ENCODE results near the gene CACNA1E. TPM values are rescaled to one million over a fixed set of nuclear protein-coding genes. Genes with fewer than 3 reads are reported as not detected.

Gene CACNA1E
- total and polyA plus RNA-seq, 5 donors from 2014 or later = not detected

DNA sequence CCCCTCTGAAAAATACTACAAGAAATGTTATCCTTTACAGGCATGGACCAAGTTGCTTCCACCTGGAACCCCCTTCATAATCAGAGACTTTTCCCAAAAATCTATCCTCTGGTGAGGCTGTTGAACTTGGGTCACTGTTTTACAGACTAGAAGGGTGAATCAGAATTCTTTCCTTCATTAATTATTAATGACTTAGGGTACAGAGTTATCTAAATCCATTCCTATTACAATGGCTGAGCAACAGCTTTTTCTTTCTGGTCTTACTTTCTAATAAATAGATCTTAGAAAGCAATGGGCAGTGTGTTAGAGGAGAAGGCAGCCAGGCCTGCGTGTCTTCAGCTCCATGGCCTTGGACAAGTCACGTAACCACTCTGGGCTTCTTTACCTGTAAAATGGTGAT is 294.0 kb downstream of the CACNA1E start:
- no peak overlapping the region for H3K27ac Mint-ChIP-seq
- H3K27me3 Mint-ChIP-seq = no peaks in the 10 kb centered on the region
- DNase-seq = no peak
- Histone ChIP-seq H3K4me3 (ENCODE audit: low read depth, low read length) (no peak overlapping the region), H3K4me1 (ENCODE audit: control insufficient read depth, insufficient read depth, low read length, poor library complexity, severe bottlenecking) (no peaks in the 10 kb centered on the region), H3K36me3 (ENCODE audit: control insufficient read depth, insufficient read depth, low read length) (no peaks in the 10 kb centered on the region), H3K9me3 (ENCODE audit: control insufficient read depth in 2 of 2, low read length in 2 of 2) (no peaks in the 10 kb centered on the region), H3K27ac (ENCODE audit: insufficient read depth, low read length, poor library complexity, severe bottlenecking) (no peak overlapping the region), H3K27me3 (ENCODE audit: control insufficient read depth, insufficient read depth, low read length) (no peaks in the 10 kb centered on the region)
- ATAC-seq (ENCODE audit: low read depth in 2 of 2) = no peak
- H3K36me3 Mint-ChIP-seq = no peaks in the 10 kb centered on the region
- H3K4me1 Mint-ChIP-seq = no peaks in the 10 kb centered on the region
- H3K4me3 Mint-ChIP-seq = no peak overlapping the region
- H3K9me3 Mint-ChIP-seq = no peaks in the 10 kb centered on the region

DNA sequence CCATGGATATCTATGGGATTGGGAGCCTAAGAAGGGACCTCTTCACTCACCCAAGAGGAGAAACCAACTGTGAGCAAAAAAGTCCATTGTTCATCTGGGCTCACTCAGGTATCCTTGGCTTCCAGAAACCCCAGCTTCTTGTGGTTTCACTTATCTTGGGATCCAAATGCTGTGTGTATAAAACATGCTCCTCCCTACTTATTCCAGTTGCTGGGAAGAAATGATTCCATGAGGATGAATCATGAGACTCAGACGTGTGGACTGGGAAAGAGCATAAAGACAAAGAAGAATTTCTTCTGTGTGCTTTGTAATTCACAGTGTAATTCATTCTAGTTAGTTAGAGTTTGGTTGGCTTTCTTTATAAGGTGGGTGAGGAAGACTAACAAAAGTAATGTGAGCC is 294.5 kb downstream of the CACNA1E start:
- H3K4me3 Mint-ChIP-seq = no peak overlapping the region
- H3K27ac ChIP-seq (ENCODE audit: insufficient read depth, low read length, poor library complexity, severe bottlenecking) = no peak overlapping the region
- no peaks in the 10 kb centered on the region for H3K36me3 Mint-ChIP-seq
- H3K27me3 ChIP-seq (ENCODE audit: control insufficient read depth, insufficient read depth, low read length) = no peaks in the 10 kb centered on the region
- DNase-seq (no peak), ATAC-seq (ENCODE audit: low read depth in 2 of 2) (no peak)
- no peaks in the 10 kb centered on the region for H3K9me3 ChIP-seq (ENCODE audit: control insufficient read depth in 2 of 2, low read length in 2 of 2)
- H3K27me3 Mint-ChIP-seq = no peaks in the 10 kb centered on the region
- no peaks in the 10 kb centered on the region for H3K36me3 ChIP-seq (ENCODE audit: control insufficient read depth, insufficient read depth, low read length)
- no peak overlapping the region for H3K27ac Mint-ChIP-seq
- no peaks in the 10 kb centered on the region for H3K9me3 Mint-ChIP-seq
- no peak overlapping the region for H3K4me3 ChIP-seq (ENCODE audit: low read depth, low read length)
- no peaks in the 10 kb centered on the region for H3K4me1 ChIP-seq (ENCODE audit: control insufficient read depth, insufficient read depth, low read length, poor library complexity, severe bottlenecking)
- H3K4me1 Mint-ChIP-seq = no peaks in the 10 kb centered on the region

DNA sequence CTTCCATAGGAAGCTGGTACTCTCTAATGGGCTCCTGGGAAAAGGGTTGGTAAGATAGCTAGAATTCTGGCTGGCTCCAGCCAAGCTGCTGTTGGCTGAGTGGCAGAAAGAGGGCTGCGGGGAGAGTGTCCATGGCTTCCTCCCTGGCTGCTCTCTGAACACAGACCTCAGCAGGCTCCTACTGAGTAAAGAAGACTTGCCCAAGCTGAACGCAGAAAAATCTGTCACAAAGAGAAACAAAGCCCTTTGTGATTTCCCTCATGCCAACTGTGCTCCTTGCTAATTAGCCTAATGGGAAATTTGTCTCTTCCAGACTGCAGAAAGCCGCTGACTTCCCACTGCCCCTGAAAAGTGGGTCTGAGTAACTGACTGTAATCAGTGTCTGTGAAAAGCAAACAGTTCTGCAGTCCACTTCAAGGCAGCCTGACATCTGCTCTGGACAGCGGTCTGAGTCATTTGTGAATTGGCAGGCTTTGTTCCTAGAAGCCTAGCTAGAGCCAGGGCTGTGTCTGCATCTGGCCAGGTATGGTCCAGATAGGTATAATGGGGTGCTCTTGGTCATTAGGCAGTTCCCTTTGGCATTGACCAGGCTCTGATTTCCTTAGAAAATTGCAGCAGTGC is 295.4 kb downstream of the CACNA1E start:
- Mint-ChIP-seq H3K27ac (no peak overlapping the region), H3K27me3 (no peaks in the 10 kb centered on the region), H3K36me3 (no peaks in the 10 kb centered on the region), H3K4me3 (no peak overlapping the region), H3K4me1 (no peaks in the 10 kb centered on the region), H3K9me3 (no peaks in the 10 kb centered on the region)
- Histone ChIP-seq H3K9me3 (ENCODE audit: control insufficient read depth in 2 of 2, low read length in 2 of 2) (no peaks in the 10 kb centered on the region), H3K36me3 (ENCODE audit: control insufficient read depth, insufficient read depth, low read length) (no peaks in the 10 kb centered on the region), H3K27me3 (ENCODE audit: control insufficient read depth, insufficient read depth, low read length) (no peaks in the 10 kb centered on the region), H3K4me1 (ENCODE audit: control insufficient read depth, insufficient read depth, low read length, poor library complexity, severe bottlenecking) (no peaks in the 10 kb centered on the region), H3K4me3 (ENCODE audit: low read depth, low read length) (no peak overlapping the region), H3K27ac (ENCODE audit: insufficient read depth, low read length, poor library complexity, severe bottlenecking) (no peak overlapping the region)
- DNase-seq = no peak
- ATAC-seq (ENCODE audit: low read depth in 2 of 2) = no peak

DNA sequence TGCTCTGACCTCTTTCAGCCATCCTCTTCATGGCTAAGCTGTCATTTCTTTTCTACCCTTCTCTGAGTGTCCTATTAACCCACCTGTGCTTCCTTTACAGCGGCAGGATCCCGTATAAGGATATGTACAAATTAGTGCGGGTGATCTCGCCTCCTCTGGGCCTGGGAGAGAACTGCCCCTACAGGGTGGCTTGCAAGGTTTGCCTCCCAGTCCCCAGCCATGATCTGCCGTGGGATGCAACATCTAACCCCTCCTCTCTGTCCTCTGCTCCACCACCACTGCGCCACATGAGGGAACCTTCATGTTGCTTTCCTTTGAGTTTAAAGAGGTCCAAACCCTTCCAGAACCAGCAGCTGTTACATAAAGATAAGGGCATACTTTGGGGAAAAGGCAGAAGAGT is 296.0 kb downstream of the CACNA1E start:
- no peaks in the 10 kb centered on the region for H3K27me3 Mint-ChIP-seq
- Histone ChIP-seq H3K4me3 (ENCODE audit: low read depth, low read length) (no peak overlapping the region), H3K4me1 (ENCODE audit: control insufficient read depth, insufficient read depth, low read length, poor library complexity, severe bottlenecking) (no peaks in the 10 kb centered on the region), H3K27me3 (ENCODE audit: control insufficient read depth, insufficient read depth, low read length) (no peaks in the 10 kb centered on the region), H3K27ac (ENCODE audit: insufficient read depth, low read length, poor library complexity, severe bottlenecking) (no peak overlapping the region), H3K36me3 (ENCODE audit: control insufficient read depth, insufficient read depth, low read length) (no peaks in the 10 kb centered on the region), H3K9me3 (ENCODE audit: control insufficient read depth in 2 of 2, low read length in 2 of 2) (no peaks in the 10 kb centered on the region)
- H3K27ac Mint-ChIP-seq = no peak overlapping the region
- no peaks in the 10 kb centered on the region for H3K4me1 Mint-ChIP-seq
- ATAC-seq (ENCODE audit: low read depth in 2 of 2) (no peak), DNase-seq (no peak)
- H3K9me3 Mint-ChIP-seq = no peaks in the 10 kb centered on the region
- no peak overlapping the region for H3K4me3 Mint-ChIP-seq
- H3K36me3 Mint-ChIP-seq = no peaks in the 10 kb centered on the region

DNA sequence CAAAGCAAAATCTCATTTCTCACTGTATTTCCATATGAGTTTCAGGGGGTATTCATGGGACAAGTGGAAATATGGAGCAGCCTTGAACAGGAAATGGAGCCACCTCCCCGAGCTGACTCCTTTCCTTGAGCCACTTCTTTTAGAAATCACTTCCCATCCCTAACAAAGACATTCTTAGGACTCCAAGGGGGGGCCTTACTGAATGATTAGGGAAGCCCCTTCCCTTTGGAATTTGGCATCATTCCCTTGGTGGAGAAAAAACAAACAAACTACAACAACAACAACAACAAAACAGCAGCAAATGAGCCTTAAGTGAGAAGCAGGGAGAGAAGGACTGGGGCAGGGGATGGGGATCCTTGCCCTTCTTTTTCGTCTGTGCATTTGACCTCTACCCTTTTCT is 299.9 kb downstream of the CACNA1E start:
- no peak overlapping the region for H3K27ac Mint-ChIP-seq
- Histone ChIP-seq H3K4me3 (ENCODE audit: low read depth, low read length) (no peak overlapping the region), H3K27me3 (ENCODE audit: control insufficient read depth, insufficient read depth, low read length) (no peaks in the 10 kb centered on the region), H3K27ac (ENCODE audit: insufficient read depth, low read length, poor library complexity, severe bottlenecking) (no peak overlapping the region), H3K36me3 (ENCODE audit: control insufficient read depth, insufficient read depth, low read length) (no peaks in the 10 kb centered on the region), H3K4me1 (ENCODE audit: control insufficient read depth, insufficient read depth, low read length, poor library complexity, severe bottlenecking) (no peaks in the 10 kb centered on the region), H3K9me3 (ENCODE audit: control insufficient read depth in 2 of 2, low read length in 2 of 2) (no peaks in the 10 kb centered on the region)
- no peaks in the 10 kb centered on the region for H3K9me3 Mint-ChIP-seq
- no peak overlapping the region for H3K4me3 Mint-ChIP-seq
- H3K36me3 Mint-ChIP-seq = no peaks in the 10 kb centered on the region
- H3K4me1 Mint-ChIP-seq = no peaks in the 10 kb centered on the region
- H3K27me3 Mint-ChIP-seq = peaks cover 2% of the 10 kb centered on the region
- DNase-seq = no peak
- no peak for ATAC-seq (ENCODE audit: low read depth in 2 of 2)

DNA sequence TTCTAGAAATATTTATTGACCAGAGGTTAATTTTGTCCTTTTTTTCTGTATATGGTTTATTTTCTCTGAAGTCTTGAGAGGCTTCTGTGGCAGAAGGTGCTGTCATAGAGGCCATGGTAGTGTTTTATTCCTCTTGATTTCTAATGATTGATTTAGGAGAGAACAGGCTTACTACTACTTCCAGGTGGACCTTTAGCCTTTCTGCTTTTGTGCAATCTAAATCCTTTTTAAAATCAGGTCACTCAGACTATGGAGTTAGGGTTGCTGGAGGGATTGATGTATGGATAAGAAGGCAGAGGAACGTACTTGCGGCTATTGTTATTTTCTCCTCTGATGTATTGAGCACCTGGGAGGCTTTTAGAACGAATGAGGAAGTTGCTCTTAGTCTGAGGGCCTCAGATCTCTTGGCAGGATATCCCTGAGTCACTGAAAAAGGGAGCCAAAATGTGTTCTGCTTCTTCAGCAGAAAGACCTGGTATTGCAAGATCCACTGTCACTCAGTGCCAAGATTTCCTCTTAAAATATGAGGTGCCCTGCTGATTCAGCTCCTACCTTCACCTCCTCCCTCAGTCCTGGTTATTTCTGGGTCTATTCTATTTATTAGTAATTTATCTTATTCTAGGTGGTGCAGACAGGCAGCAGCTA is 300.8 kb downstream of the CACNA1E start:
- no peaks in the 10 kb centered on the region for H3K36me3 Mint-ChIP-seq
- H3K27ac ChIP-seq (ENCODE audit: insufficient read depth, low read length, poor library complexity, severe bottlenecking) = no peak overlapping the region
- no peaks in the 10 kb centered on the region for H3K4me1 Mint-ChIP-seq

DNA sequence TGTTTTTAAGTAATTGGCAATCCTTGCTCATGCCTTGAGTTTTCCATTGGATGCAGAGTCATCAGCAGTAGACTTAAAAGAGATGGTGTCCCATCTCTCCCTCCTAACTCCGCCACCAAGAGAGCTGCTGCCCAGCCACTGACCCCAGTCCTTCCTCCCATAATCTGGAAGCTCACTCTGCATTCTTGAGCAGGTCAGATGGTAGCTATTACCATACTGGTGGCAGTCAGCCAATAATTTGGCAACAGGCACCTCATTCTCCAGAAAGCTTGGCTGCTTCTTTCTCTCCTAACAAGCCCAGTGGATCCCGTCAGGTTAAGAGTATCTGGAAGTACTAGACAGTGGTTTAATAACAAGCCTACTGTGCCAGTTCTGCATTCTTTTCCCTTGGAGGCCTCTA is 306.1 kb downstream of the CACNA1E start:
- no peaks in the 10 kb centered on the region for H3K27me3 ChIP-seq (ENCODE audit: control insufficient read depth, insufficient read depth, low read length)
- peaks cover 0 to 2% (median 0%) of the 10 kb centered on the region in 4 donors for H3K4me1 Mint-ChIP-seq
- no peaks in the 10 kb centered on the region for H3K9me3 ChIP-seq (ENCODE audit: control insufficient read depth in 2 of 2, low read length in 2 of 2)
- no peak overlapping the region for H3K4me3 ChIP-seq (ENCODE audit: low read depth, low read length)
- H3K27me3 Mint-ChIP-seq = peaks cover 4% of the 10 kb centered on the region
- no peaks in the 10 kb centered on the region for H3K4me1 ChIP-seq (ENCODE audit: control insufficient read depth, insufficient read depth, low read length, poor library complexity, severe bottlenecking)
- H3K4me3 Mint-ChIP-seq = no peak overlapping the region
- no peak for ATAC-seq (ENCODE audit: low read depth in 2 of 2)
- H3K36me3 Mint-ChIP-seq = no peaks in the 10 kb centered on the region
- H3K27ac ChIP-seq (ENCODE audit: insufficient read depth, low read length, poor library complexity, severe bottlenecking) = no peak overlapping the region
- peaks cover 0 to 2% (median 0%) of the 10 kb centered on the region in 7 donors for H3K9me3 Mint-ChIP-seq
- DNase-seq = no peak
- H3K27ac Mint-ChIP-seq = no peak overlapping the region
- no peaks in the 10 kb centered on the region for H3K36me3 ChIP-seq (ENCODE audit: control insufficient read depth, insufficient read depth, low read length)

More for the DNA sequence above, 300.8 kb downstream of the CACNA1E start:
- no peaks in the 10 kb centered on the region for H3K4me1 ChIP-seq (ENCODE audit: control insufficient read depth, insufficient read depth, low read length, poor library complexity, severe bottlenecking)
- H3K27me3 ChIP-seq (ENCODE audit: control insufficient read depth, insufficient read depth, low read length) = no peaks in the 10 kb centered on the region
- ATAC-seq (ENCODE audit: low read depth in 2 of 2) (no peak), DNase-seq (no peak)
- H3K27me3 Mint-ChIP-seq = peaks cover 4% of the 10 kb centered on the region
- H3K27ac Mint-ChIP-seq = no peak overlapping the region
- H3K4me3 Mint-ChIP-seq = no peak overlapping the region
- H3K4me3 ChIP-seq (ENCODE audit: low read depth, low read length) = no peak overlapping the region
- no peaks in the 10 kb centered on the region for H3K36me3 ChIP-seq (ENCODE audit: control insufficient read depth, insufficient read depth, low read length)
- H3K9me3 Mint-ChIP-seq = no peaks in the 10 kb centered on the region
- no peaks in the 10 kb centered on the region for H3K9me3 ChIP-seq (ENCODE audit: control insufficient read depth in 2 of 2, low read length in 2 of 2)

DNA sequence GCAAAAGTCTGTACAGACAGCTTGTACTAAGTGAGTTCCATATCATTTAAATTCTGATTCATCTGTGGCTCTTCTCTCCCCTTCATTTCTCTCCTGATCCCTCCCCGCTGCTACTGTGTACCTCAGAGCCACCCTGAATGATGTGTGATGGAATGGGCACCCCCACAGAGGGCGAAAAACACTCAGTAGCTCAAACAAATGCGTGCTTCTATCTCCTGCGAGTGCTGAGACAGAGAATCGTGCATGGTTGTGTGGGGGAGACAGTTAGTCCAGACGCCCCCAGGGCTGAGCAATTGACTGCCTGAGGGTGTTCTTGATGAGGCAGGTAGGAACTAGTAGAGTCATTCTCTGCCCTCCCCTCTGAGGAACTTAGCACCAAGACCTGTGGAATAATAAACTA is 308.4 kb downstream of the CACNA1E start:
- Mint-ChIP-seq H3K9me3 (peaks cover 0 to 2% (median 0%) of the 10 kb centered on the region in 7 donors), H3K4me3 (no peak overlapping the region), H3K36me3 (no peaks in the 10 kb centered on the region), H3K27me3 (peaks cover 9% of the 10 kb centered on the region), H3K4me1 (peaks cover 0 to 2% (median 0%) of the 10 kb centered on the region in 4 donors), H3K27ac (no peak overlapping the region)
- no peak for ATAC-seq (ENCODE audit: low read depth in 2 of 2)
- H3K27me3 ChIP-seq (ENCODE audit: control insufficient read depth, insufficient read depth, low read length) = no peaks in the 10 kb centered on the region
- no peak overlapping the region for H3K4me3 ChIP-seq (ENCODE audit: low read depth, low read length)
- H3K27ac ChIP-seq (ENCODE audit: insufficient read depth, low read length, poor library complexity, severe bottlenecking) = no peak overlapping the region
- no peak for DNase-seq
- H3K36me3 ChIP-seq (ENCODE audit: control insufficient read depth, insufficient read depth, low read length) = no peaks in the 10 kb centered on the region
- no peaks in the 10 kb centered on the region for H3K4me1 ChIP-seq (ENCODE audit: control insufficient read depth, insufficient read depth, low read length, poor library complexity, severe bottlenecking)
- H3K9me3 ChIP-seq (ENCODE audit: control insufficient read depth in 2 of 2, low read length in 2 of 2) = no peaks in the 10 kb centered on the region
